GM19043 (cell line): ENCODE data around the gene VWA8.
A peak's percentile ranks its signal among the peaks of the same experiment; 100 is the strongest.

Experiments used
- ATAC-seq: cut with Tn5 transposase; IDR thresholded peaks from one replicate; pipeline ENCODE4 v1.9.1; 2021; ENCODE audit warnings: low read depth; ENCODE audit not compliant: unreplicated experiment

Gene VWA8

GRCh38 chr13:41696163-41697003, 264.5 kb downstream of the VWA8 start:
- ATAC-seq, result no peak

DNA sequence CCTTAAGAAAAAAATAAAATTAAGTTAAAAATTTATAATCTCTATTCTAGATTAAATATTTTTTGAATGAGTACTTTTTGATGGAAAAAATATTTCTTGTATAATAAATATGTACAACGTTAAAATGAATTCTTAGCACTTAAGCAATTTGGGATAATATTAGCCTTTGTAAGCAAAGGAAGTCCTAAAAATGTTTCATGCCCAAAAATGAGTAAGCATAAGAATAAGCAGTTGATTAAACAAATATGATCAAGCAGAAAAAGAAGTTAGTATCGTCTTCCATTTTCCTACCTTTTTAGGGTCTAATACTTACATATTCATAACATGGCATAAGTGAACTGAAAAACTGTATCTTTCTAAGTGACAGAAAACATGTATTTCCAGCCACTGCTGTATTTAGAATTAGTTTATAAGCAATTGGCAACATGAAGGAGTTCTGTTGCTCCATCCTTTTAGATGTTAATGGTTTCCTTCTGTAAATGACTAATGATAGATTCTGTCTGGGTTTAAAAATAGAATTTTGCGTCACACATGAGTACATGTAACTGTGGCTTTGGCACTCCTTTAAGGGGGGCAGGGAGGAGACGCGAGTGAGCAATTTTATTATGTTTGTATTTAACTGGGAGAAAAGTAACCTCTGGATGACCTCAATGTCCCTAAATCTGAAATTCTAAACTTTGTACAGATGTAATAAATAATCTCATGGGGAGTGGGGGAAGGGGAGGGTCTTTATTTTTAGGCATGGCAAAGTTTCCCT, 266.2 kb downstream of the VWA8 start:
- no peak for ATAC-seq

GRCh38 chr13:41693434-41693833, 267.5 kb downstream of the VWA8 start:
- no peak for ATAC-seq

DNA sequence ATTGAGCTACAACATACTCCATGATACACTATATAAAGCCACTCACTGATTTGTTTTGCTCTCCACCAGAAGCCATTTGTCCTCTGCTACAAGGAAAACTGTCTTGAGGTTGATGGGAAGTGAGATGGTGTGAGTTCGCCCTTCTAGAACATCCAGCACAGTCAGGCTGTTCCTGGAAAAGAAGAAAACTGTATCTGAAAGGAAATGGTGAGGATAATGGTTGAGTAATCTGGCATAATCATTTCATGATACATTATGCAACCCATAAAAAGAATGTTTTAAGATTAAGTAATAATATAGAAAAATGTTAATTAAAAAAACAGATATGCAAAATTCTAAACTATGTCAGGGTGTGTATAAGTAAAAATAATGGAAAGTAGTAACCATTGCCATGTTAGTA, 269.6 kb downstream of the VWA8 start:
- no peak for ATAC-seq

DNA sequence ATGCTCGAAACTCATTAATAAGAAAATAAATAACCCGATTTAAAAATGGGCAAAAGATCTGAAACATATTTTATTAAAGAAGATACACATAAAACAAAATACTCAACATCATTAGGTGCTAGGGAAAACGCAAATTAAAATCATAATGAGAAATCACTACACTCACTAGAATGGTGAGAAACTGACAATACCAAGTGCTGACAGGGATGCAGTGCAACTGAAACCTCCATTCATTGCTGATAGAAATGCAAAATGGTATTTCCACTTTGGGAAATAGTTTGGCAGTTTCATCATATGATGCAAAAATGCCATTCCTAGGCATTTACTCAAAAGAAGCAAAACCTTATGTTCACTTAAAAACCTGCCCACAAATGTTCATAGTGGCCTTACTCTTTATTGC, 278.1 kb downstream of the VWA8 start:
- ATAC-seq, result no peak

DNA sequence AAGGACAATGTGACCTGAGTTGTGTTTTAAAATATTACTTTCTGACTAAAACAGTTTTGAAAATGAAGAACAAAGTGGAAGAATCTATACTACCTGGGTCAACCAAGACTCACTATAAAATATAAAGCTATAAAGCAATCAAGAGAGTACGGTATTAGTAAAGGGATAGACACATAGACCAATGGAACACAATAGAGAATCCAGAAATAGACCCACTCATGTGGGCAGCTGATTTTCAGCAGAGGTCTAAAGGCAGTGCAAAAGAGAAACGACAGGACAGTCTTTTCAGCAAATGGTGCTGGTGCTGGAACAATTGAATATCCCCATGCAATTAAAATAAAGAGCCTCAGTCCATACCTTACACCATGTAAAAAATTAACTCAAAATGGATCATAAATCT, 278.9 kb downstream of the VWA8 start:
- ATAC-seq, result no peak

- no peak for ATAC-seq
These were observed 279.3 kb downstream of the VWA8 start for GRCh38 chr13:41681587-41681986.

- no peak for ATAC-seq
These were observed 280.0 kb downstream of the VWA8 start for GRCh38 chr13:41680900-41681299.

DNA sequence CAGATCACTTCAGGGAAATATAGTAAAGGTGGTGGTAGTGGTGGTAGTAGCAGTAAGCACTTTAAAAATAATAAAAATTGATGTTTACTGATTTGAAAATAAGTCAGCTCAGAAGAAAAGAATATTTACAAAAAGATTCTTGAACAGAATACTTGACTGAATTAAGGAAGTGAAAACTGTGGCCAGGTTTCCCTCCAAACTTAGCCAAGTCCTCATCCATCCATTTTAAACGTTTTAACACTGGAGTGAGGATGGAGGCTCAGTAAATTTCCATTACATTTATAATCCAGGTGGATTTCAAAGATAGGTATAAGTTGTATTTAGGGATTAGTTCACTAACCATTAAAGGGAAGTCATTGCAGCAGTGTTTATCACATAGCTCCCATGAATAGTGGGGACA, 282.1 kb downstream of the VWA8 start:
- no peak for ATAC-seq

GRCh38 chr13:41678249-41678648, 282.7 kb downstream of the VWA8 start:
- no peak for ATAC-seq

GRCh38 chr13:41675306-41675705, 285.6 kb downstream of the VWA8 start:
- no peak for ATAC-seq

DNA sequence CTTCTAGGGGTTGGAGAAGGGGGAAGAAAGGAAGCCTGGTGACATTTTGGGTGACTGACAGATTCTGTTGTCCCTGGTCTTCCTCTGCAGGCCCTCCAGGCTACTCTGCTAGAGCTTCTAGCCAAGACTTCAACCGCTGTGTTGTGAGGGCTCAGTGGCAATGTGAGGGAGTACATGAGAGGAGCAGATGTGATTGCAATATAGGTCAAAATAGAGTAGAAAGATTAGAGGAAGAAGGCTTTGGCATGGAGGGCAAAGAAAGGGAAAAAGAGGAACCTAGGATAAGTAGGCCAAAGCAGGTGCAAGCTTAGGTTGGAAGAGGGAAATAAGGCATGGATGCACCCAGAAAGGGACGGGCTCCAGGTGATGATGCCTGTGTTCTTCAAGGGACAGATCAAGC, 286.7 kb downstream of the VWA8 start:
- no peak for ATAC-seq

DNA sequence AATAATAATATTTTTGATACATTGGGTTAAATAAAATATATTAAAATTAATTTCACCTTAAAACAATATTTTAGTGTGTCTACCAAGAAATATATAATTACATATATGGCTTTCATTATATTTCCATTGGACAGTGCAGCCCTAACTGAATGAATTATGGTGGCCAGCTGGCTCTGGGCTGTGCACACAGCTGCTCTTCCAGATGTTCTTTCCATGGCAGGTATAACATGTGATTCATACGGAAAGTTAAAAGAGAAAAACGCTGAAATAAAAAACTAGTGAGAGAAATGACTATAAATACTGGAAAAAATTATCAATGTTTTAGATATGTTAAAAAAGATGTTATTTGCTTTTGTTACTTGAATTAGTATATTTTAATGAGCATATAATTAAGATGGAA, 287.3 kb downstream of the VWA8 start:
- no peak for ATAC-seq

- no peak for ATAC-seq
These were observed 290.0 kb downstream of the VWA8 start for GRCh38 chr13:41670873-41671443.

- ATAC-seq, result peak; percentile 79
These were observed 292.7 kb downstream of the VWA8 start for GRCh38 chr13:41668130-41668757.

GRCh38 chr13:41666644-41667043, 294.3 kb downstream of the VWA8 start:
- ATAC-seq, result no peak

DNA sequence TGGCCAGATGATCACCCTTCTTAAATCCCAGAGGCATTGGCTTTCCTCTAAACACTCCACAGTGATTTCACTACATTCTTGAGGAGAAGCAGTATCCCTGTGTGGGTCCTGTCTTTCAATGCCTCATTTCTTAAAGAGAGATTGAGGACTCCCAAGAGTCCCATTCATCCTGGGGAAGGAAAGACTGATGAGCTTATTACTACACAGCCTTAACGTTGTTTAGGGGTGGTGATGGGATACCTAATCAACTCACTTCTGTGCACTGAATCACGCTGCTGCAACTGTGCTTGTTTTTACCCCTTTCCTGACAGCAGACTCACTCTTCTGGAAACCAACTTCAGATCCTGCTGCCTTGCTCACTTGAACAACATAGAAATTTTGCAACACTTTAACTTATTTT, 300.5 kb downstream of the VWA8 start:
- no peak for ATAC-seq

- no peak for ATAC-seq
These were observed 302.8 kb downstream of the VWA8 start for GRCh38 chr13:41658057-41658661.

DNA sequence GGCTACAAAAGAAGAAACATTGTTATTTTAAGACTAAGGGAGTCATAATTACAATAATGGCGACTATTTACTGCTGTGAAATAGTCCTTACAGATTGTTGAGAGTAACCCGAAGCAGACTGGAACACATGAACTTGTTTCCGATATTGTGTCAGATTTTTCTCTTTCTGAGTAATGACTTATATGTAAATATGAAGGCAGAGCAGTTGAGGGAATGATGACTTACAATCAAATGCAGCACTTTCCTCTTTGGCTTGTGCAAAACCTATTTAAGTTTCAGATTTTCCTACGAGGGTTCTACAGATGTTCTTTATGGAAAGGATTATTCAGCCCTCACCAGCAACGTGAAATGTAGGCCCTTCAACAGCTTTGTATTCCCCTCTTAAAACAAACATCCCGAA, 304.9 kb downstream of the VWA8 start:
- ATAC-seq, result no peak

- ATAC-seq, result no peak
These were observed 306.1 kb downstream of the VWA8 start for GRCh38 chr13:41654796-41655195.
